Activated T-helper 1 cell treated with anti-CD3 and anti-CD28 coated beads, Interleukin-12 subunit alpha, Interleukin-12 subunit beta, Interleukin-2, Interleukin-4 antibody, amounts not matched to agents 30 ng/mL and 10 ng/mL and 1 ng/mL, durations not matched to agents 14 hours and 24 hours and 36 hours (primary cell): ENCODE data around the gene GPR151. TPM values are rescaled to one million over a fixed set of nuclear protein-coding genes. Genes with fewer than 3 reads are reported as not detected.

Experiments
- DNase-seq: peaks from one replicate; pipeline ENCODE4 v3.0.0; 2021; ENCODE audit warnings: low spot score
- H3K27ac Mint-ChIP-seq: one replicate; pipeline ENCODE4 v1.8.0; 2021; ENCODE audit warnings: mild to moderate bottlenecking, mixed read lengths
- H3K27me3 Mint-ChIP-seq: one replicate; pipeline ENCODE4 v1.8.0; 2022; ENCODE audit warnings: mild to moderate bottlenecking, moderate library complexity, mixed read lengths; ENCODE audit not compliant: insufficient read depth
- H3K36me3 Mint-ChIP-seq: one replicate; pipeline ENCODE4 v1.8.0; 2021; ENCODE audit warnings: low read depth, mixed read lengths
- H3K4me1 Mint-ChIP-seq: one replicate; pipeline ENCODE4 v1.8.0; 2021; ENCODE audit warnings: low read depth, mixed read lengths
- H3K4me3 Mint-ChIP-seq: one replicate; pipeline ENCODE4 v1.8.0; 2021; ENCODE audit warnings: mild to moderate bottlenecking, moderate library complexity, mixed read lengths
- H3K9me3 Mint-ChIP-seq: one replicate; pipeline ENCODE4 v1.8.0; 2021; ENCODE audit warnings: mixed read lengths
- intact Hi-C: fragments of 100-400 bp; cut with micrococcal nuclease; formaldehyde crosslinking; loops from one replicate; pipeline ENCODE4 v1.15.1; 2024
- total RNA-seq: library from RNA; stranded (reverse); gene quantifications from 2 replicates; pipeline ENCODE4 v1.2.3, GENCODE V29; 2022

GPR151 gene
- total RNA-seq, 1 donor from 2014 or later: not detected

GRCh38 chr5:146466521-146467349 is 49.3 kb downstream of the GPR151 start:
- intact Hi-C loops: loop anchor here (10.0 kb wide), 1 partner anchor 192 kb away; no protein-coding TSS in a partner anchor
- no peaks in the 10 kb centered on the region for H3K27me3 Mint-ChIP-seq
- DNase-seq: no peak
- no peak overlapping the region for H3K27ac Mint-ChIP-seq
- H3K36me3 Mint-ChIP-seq: peaks cover 37% of the 10 kb centered on the region
- no peaks in the 10 kb centered on the region for H3K9me3 Mint-ChIP-seq
- peaks cover 24% of the 10 kb centered on the region for H3K4me1 Mint-ChIP-seq
- no peak overlapping the region for H3K4me3 Mint-ChIP-seq

- intact Hi-C loops: loop anchor here (10.0 kb wide), 1 partner anchor 189 kb away; no protein-coding TSS in a partner anchor
- no peak overlapping the region for H3K4me3 Mint-ChIP-seq
- H3K9me3 Mint-ChIP-seq: no peaks in the 10 kb centered on the region
- peaks cover 38% of the 10 kb centered on the region for H3K36me3 Mint-ChIP-seq
- H3K27me3 Mint-ChIP-seq: no peaks in the 10 kb centered on the region
- no peak overlapping the region for H3K27ac Mint-ChIP-seq
- H3K4me1 Mint-ChIP-seq: peaks cover 29% of the 10 kb centered on the region
- DNase-seq: no peak
Observed at GRCh38 chr5:146463446-146463845, 52.5 kb downstream of the GPR151 start.

Other genes starting within 250 kb of the GPR151 start
- not detected in 2 replicates for gene POU4F3, start 177.4 kb downstream of the GPR151 start, total RNA-seq
- 152 and 160 TPM in 2 replicates for gene TCERG1, start 68.9 kb downstream of the GPR151 start, total RNA-seq